PC-3 (cell line): ENCODE measurements around the gene TSPAN17. TPM values are rescaled to one million over a fixed set of nuclear protein-coding genes. Genes with fewer than 3 reads are reported as not detected.

Experiments used
- ATAC-seq: fragments of 200-7000 bp; cut with Tn5 transposase; 2 replicates; pipeline ENCODE4 v1.9.1; 2020; ENCODE audit warnings: mild to moderate bottlenecking, moderate library complexity
- BruUV-seq: library from RNA; stranded (reverse); fragments of 400-500 nt; replicated peaks from 2 replicates; lab custom pipeline; 2021; lab: Mats Ljungman, UMichigan
- CTCF ChIA-PET: fragments of 300-600 bp; sonication (Branson Sonifier 250); formaldehyde crosslinking; loops from one replicate; lab custom pipeline; 2022; ENCODE audit warnings: antibody characterized with exemption; lab: Charles Lee
- POLR2A ChIA-PET: fragments of 300-600 bp; sonication (Branson Sonifier 250); formaldehyde crosslinking; loops from one replicate; lab custom pipeline; 2022; ENCODE audit warnings: antibody characterized with exemption; ENCODE audit not compliant: unreplicated experiment; lab: Charles Lee
- DNase-seq: peaks from one replicate; pipeline ENCODE4 v3.0.0-alpha.2; 2015
- H2AFZ ChIP-seq: fragments of 300-600 bp; sonication (generic); 2 replicates; pipeline ENCODE4 v1.6.0; 2016; ENCODE audit warnings: antibody characterized with exemption, low read length
- H3F3A ChIP-seq: fragments of 300-600 bp; sonication (generic); one replicate; pipeline ENCODE4 v1.6.0; 2017; ENCODE audit warnings: antibody characterized with exemption, low read length, control low read depth, mild to moderate bottlenecking; ENCODE audit not compliant: unreplicated experiment
- H3K27ac ChIP-seq: fragments of 300-600 bp; sonication (generic); 2 replicates; pipeline ENCODE4 v1.5.1; 2016; ENCODE audit warnings: mild to moderate bottlenecking, low read length
- H3K27me3 ChIP-seq: fragments of 300-600 bp; sonication (generic); 2 replicates; pipeline ENCODE4 v1.6.1; 2016; ENCODE audit warnings: low read length, mixed read lengths
- H3K36me3 ChIP-seq: fragments of 300-600 bp; sonication (generic); 2 replicates; pipeline ENCODE4 v1.6.1; 2016; ENCODE audit warnings: low read depth, mixed run types, low read length, mixed read lengths
- H3K4me1 ChIP-seq: fragments of 300-600 bp; sonication (generic); 2 replicates; pipeline ENCODE4 v1.5.1; 2016; ENCODE audit warnings: low read length; ENCODE audit not compliant: insufficient read depth
- H3K4me2 ChIP-seq: fragments of 300-600 bp; sonication (generic); 2 replicates; pipeline ENCODE4 v1.6.0; 2016; ENCODE audit warnings: low read length
- H3K4me3 ChIP-seq: fragments of 300-600 bp; sonication (generic); 2 replicates; pipeline ENCODE4 v1.5.1; 2016; ENCODE audit warnings: mild to moderate bottlenecking, low read length, mixed read lengths
- H3K79me2 ChIP-seq: fragments of 300-600 bp; sonication (generic); 2 replicates; pipeline ENCODE4 v1.6.1; 2017; ENCODE audit warnings: low read length, mixed read lengths
- H3K9ac ChIP-seq: fragments of 300-600 bp; sonication (generic); 2 replicates; pipeline ENCODE4 v1.6.0; 2016; ENCODE audit warnings: mild to moderate bottlenecking, low read length
- H3K9me2 ChIP-seq: fragments of 300-600 bp; sonication (generic); replicated peaks from 2 replicates; pipeline ENCODE4 v1.6.1; 2016; ENCODE audit warnings: mixed run types, low read length, mixed read lengths
- H3K9me3 ChIP-seq: fragments of 300-600 bp; sonication (generic); 2 replicates; pipeline ENCODE4 v1.6.1; 2016; ENCODE audit warnings: low read length, mixed read lengths
- H4K20me1 ChIP-seq: fragments of 300-600 bp; sonication (generic); 2 replicates; pipeline ENCODE4 v1.6.1; 2016; ENCODE audit warnings: low read length, mixed read lengths
- CTCF ChIP-seq: fragments of 300-600 bp; sonication (generic); conservative IDR thresholded peaks from 2 replicates; pipeline ENCODE4 v1.5.1; 2017; ENCODE audit warnings: antibody characterized with exemption, low read depth, mild to moderate bottlenecking, low read length
- EZH2 ChIP-seq: fragments of 300-600 bp; sonication (generic); IDR thresholded peaks from one replicate; pipeline ENCODE4 v1.6.1; 2017; ENCODE audit warnings: antibody characterized with exemption, mild to moderate bottlenecking, low read length; ENCODE audit not compliant: unreplicated experiment
- EZH2phosphoT487 ChIP-seq: fragments of 300-600 bp; sonication (generic); IDR thresholded peaks from 2 replicates; pipeline ENCODE4 v1.6.1; 2018; ENCODE audit warnings: mild to moderate bottlenecking, antibody characterized with exemption, low read length, borderline replicate concordance
- intact Hi-C: fragments of 100-400 bp; cut with micrococcal nuclease; formaldehyde crosslinking; loops from 2 replicates; pipeline ENCODE4 v1.9.0; 2023
- total RNA-seq: library from RNA; depleted of rRNA; stranded (reverse); fragments of >200 nt; gene quantifications from 2 replicates; pipeline ENCODE4 v1.2.3, GENCODE V29; 2014

TSPAN17 gene
- total RNA-seq, 1 experiment from 2014 or later, result 47.3 TPM

GRCh38 chr5:176675676-176676360 lies 28.5 kb downstream of the TSPAN17 start:
- no peaks in the 10 kb centered on the region for H3K9me2 ChIP-seq
- no peaks in the 10 kb centered on the region for H3K36me3 ChIP-seq
- peak; percentile 61 for ATAC-seq
- no peak overlapping the region for H3K4me3 ChIP-seq
- no peaks in the 10 kb centered on the region for H4K20me1 ChIP-seq
- peak overlapping the region; percentile 16 for H3K4me2 ChIP-seq
- H3K79me2 ChIP-seq, result no peaks in the 10 kb centered on the region
- H3K9me3 ChIP-seq, result no peaks in the 10 kb centered on the region
- H3K4me1 ChIP-seq, result peaks cover 10% of the 10 kb centered on the region
- H3K9ac ChIP-seq, result no peak overlapping the region
- TF ChIP-seq EZH2 (no peak), EZH2phosphoT487 (no peak), CTCF (peak; percentile 64)
- no peak overlapping the region for H3K27ac ChIP-seq
- no TSS peak for BruUV-seq
- DNase-seq, result peak; percentile 46
- peak overlapping the region; percentile 43 for H2AFZ ChIP-seq
- no peaks in the 10 kb centered on the region for H3K27me3 ChIP-seq
- intact Hi-C loops, result no loop called here
- ChIA-PET CTCF (interaction anchor here (1.9 kb wide), 1 partner anchor 15 kb away, joined by 4 read pairs; no protein-coding TSS in a partner anchor), POLR2A (no interaction called here)
- H3F3A ChIP-seq, result no peaks in the 10 kb centered on the region

GRCh38 chr5:176676361-176676824 lies 29.1 kb downstream of the TSPAN17 start:
- no peaks in the 10 kb centered on the region for H3F3A ChIP-seq
- H3K4me1 ChIP-seq, result peaks cover 10% of the 10 kb centered on the region
- H4K20me1 ChIP-seq, result no peaks in the 10 kb centered on the region
- no peaks in the 10 kb centered on the region for H3K27me3 ChIP-seq
- peak overlapping the region; percentile 16 for H3K4me2 ChIP-seq
- intact Hi-C loops, result no loop called here
- H3K9me2 ChIP-seq, result no peaks in the 10 kb centered on the region
- no peaks in the 10 kb centered on the region for H3K9me3 ChIP-seq
- ATAC-seq (peak; percentile 84), DNase-seq (peak; percentile 65)
- H3K36me3 ChIP-seq, result no peaks in the 10 kb centered on the region
- no peak overlapping the region for H3K4me3 ChIP-seq
- TF ChIP-seq EZH2phosphoT487, result no peak
- TF ChIP-seq CTCF, result no peak
- no peak for TF ChIP-seq EZH2
- CTCF ChIA-PET, result interaction anchor here (1.9 kb wide), 1 partner anchor 16 kb away, joined by 4 read pairs; no protein-coding TSS in a partner anchor
- no TSS peak for BruUV-seq
- no peak overlapping the region for H3K27ac ChIP-seq
- H3K79me2 ChIP-seq, result no peaks in the 10 kb centered on the region
- POLR2A ChIA-PET, result no interaction called here
- H3K9ac ChIP-seq, result no peak overlapping the region
- peak overlapping the region; percentile 43 for H2AFZ ChIP-seq
